CD4-positive, alpha-beta T cell treated with Interferon alpha-2 for 1 hour (primary cell): ENCODE data around the gene PSKH1.
A peak's percentile ranks its signal among the peaks of the same experiment; 100 is the strongest.
"Not testable (repeated sequence)": the region's sequence is repeated elsewhere in the genome, so short reads cannot be mapped to it uniquely, and the experiment has no call there.

Experiments
- DNase-seq, 2 donors: peaks; one replicate each; pipeline ENCODE4 v3.0.0-alpha.2; 2020 to 2022

The PSKH1 gene

DNA sequence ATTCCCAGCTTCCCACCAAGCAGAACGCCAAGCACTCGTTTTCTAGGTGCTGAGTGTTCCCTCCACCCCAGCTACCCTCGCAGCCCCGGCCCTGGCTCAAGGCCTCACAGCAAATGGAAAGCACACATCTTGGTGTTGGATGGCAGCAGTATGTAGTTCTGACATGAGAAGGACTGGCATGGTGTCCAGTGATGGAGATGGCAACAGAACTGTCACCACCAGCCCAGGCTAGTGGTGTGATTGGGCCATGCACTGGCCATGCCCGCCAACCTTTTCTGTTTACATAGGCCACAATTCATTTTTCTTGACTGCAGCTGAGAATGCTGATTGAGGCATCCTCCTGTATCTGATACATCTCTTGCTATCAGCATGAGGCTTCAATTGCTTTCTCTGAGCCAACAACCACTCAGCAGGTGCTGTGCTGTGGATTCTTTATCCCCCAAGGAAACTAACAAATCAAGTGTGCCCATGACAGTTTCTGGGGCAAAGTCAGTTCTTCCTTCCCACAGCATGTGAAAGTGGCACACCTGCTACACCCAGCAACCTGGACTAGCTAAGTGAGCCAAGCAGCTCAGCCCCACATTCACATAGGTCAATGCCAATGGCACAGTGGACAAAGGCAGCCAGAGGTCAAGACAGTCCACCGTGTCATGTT, 71.5 kb downstream of the PSKH1 start:
- DNase-seq, result no peak

DNA sequence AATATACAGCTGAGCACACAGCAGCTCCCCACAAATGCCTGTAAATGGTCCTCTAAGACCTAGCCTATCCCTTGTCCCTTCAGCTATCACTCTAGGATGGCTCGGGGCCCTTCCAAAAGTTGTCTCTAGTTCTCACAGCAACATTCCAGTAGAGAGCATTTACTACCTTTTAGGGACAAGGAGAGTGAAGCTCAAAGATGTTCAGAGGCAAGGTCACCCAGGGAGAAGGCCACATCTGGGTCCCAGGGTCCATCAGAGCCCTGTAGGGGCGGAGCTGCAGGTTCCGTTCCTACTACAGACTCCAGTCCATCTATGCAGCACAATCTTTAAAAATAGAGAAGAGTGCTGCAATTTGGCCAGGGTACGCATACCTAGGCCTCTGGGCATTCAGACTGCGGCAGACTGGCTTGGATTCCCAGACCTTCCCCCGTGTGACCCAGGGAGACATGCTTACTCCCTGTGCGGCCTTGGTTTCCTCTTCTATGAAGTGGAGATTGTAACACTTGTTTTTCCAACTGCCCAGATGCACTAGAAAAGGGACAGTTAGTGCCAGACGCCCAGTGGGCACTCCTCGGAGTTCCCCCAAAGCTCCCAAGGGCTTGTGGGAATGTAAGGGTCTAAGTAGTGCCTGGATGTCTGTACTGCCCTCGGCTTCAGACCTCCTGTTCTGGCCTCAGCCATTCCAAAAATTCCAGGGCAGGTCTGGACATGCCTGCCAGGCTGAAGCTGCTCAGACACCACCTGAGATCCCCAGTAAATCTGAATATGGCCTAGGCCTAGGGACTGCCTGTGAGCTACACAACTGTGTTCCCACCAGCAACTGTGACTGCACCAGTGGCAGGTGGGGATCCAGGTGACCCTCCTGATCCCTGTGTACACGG, 72.9 kb downstream of the PSKH1 start:
- no peak for DNase-seq

DNA sequence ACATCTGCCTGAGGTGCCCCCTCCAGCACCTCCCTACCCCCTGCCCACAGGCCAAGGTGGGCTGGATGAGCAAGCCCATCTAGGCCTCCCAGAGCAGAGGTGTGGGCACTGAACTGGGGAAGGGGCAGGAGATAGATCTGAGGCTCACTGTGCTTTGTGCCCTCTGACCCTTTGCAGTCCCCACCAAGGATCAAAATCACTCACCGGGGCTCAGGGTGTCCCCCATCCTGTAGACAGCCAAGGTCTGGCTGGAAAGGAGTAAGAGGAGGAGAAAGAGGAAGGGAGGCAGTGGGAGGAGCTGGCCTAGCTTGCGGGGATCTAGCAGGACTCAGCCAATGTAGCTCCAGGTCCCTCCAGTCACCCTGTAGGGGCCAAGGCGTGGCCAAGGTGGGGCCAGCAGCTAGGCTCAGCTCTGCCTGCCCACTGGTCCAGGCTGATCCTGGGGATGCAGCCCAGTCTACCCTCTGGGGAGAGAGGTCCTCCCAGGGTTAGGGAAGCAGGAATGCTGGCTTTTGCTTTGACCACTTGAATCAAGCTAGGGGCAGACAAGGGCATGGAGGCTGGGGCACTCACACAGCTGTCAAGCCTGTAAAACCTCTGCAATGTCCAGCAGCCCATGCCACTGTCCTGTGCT, 73.6 kb downstream of the PSKH1 start:
- DNase-seq, result no peak

DNA sequence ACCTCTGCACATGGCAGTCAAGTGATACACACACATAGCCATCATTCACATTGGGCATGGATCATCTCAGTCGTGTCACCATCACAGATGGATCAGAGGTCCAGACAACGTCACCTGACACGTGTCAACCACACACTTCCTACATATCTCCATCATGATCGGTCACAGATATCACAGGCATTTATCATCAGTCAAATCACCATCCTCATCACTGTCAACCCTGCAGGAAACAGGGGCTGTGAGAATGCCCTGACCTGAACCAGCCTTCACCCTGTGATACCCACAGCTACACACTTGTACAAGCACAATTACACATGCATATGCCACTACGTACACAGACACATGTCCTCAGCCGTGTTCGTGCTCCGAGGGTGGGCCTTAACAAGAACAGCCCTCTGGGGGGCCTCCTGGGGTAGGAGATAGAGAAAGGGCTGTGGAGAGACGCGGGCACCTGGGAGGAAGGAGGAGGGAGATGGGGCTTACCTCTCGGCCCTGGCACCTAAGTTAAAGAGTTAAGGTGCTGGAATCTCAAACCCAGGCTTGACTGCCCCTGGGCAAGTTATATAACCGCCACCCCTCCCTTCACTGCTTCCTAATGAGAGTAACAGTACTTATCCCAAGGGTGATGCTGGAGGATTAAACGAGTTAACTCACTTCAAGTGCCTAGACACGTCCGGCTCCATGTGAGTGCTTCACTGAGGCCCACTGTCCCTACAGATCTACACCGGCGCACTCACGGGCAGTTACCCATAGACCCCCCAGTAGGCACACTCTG, 74.3 kb downstream of the PSKH1 start:
- peak in 1 of 2 donors; percentile 40 for DNase-seq

DNA sequence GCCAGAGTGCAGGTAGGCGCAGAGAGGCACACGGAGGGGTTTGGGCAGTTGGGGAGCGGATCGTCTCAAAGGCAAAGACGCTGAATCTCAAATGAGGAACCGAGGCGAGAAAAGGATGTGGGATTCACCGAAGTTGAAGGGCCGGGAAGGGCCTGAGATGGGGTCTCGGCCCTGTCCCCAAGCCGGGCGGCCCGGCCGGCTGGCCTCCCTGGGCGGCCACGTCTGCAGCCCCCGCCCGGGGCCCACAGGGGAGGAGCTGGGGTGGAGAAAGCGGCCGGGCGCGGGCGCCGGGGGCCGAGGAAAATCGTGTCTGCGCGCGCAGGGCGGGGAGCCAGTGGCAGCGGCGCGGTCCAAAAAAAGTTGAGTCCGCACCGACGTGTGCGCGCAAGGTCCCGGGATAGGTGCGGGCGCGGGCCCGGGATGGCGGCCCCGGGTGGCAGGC, 74.9 kb downstream of the PSKH1 start:
- peak in 1 of 2 donors; percentile 38 for DNase-seq

DNA sequence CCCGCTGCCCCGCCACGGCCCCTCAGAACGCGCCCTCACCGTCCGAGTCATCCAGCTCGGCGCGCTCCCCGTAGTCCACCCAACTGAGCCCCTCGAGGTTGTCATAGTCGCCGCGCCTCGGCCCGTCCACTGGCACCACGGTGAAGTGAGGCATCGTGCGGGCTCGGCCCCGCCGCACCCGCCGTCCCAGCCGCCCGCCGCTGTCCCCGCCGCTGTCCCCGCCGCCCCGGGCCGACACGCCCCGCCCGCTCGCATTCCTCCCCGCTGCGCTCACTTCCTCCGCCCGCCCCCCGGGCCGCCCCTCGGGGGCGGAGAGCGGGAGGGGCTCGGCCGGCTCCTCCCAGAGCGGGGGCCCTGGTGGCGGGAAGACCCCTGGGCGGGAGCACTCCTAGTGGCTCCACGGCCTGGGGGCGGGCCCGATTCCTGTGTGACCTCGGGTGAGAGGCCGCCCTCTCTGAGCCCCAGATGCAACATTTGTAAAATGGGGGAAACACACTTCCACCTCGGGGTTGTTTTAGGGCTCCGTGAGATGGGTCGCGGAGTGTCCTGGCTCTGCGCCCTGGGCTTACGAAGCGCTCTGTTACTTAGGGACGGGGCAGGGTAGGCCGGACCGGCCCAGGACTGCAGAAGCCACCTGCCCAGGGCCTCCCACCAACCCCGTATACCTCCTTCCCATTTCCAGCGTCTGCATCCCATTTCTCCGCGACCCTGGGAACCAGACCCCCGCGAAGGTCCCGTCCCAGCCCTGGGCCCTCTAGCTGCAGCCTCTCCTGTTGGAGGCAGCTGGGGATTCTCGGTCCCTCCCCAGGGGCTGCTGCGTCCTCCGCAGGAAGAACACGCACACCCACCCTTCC, 75.6 kb downstream of the PSKH1 start, which contains the start of gene SLC12A4:
TSS of gene SLC12A4 (minus strand) at position 238 of the 854 bp plus-strand sequence. CDS start at position 154, 84 bp downstream.
- peak; percentile 85 to 93 for DNase-seq

DNA sequence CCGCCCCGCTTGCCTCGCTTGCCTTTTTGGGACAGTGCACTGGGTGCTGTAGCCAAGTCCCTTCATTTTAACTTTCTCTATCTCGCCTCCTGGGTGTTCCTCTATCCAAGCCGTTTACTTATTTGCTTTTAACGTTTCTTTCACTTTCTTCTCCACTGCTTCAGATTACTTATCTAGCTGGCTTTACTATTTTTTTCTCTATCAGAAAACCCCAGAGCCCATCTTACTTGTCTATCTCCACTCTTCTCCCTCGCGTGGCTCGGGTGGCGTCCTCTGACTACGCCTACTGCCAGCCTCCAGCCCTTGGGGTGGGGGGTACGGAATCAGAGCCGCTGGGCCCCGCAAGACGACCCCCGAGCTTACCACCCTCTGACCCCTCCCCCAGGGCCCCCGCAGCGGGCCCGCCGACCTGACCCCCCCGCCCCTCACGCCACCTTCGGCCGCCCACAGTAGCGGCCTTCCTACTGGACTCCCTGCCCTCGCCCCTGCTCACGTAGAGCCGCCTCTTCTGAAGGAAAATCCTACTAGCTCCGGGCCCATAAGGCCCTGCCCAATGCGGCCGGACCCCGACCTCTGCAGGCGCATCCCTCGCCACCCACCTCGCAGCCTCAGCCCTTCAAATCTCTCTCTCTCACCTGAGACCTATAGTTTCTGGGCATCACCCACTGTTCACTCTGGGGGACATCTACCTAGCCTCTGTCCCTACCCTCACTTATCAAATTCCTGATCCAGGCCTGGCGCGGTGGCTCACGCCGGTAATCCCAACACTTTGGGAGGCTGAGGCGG, 76.4 kb downstream of the PSKH1 start:
- DNase-seq, result peak in 1 of 2 donors; percentile 39

DNA sequence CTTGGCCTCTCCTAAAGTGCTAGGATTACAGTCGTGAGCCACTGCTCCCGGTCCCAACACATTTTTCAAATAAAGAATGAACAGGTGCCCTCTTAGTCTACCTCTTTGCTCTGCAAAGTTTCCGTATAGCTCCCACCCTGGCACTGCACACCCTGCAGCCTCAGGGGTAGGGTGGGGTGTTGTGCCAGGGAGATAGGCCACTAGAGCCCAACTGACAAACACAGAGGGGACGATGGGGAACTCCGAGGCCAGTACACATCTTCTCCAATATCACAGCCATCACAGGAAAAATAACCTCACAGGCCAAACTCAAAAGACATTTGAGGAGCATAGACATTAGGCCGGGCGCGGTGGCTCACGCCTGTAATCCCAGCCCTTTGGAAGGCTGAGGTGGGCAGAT, 78.1 kb downstream of the PSKH1 start:
- DNase-seq, result no peak

DNA sequence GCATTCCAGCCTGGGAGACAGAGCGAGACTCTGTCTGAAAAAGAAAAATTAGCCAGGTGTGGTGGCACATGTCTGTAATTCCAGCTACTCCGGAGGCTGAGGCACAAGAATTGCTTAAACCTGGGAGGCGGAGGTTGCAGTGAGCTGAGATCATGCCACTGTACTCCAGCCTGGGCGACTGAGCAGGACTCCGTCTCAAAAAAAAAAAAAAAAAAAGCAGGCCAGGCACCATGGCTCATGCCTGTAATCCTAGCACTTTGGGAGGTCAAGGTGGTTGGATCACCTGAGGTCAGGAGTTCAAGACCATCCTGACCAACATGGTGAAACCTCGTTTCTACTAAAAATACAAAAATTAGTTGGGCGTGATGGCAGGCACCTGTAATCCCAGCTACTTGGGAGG, 79.2 kb downstream of the PSKH1 start:
- not testable (repeated sequence) for DNase-seq

DNA sequence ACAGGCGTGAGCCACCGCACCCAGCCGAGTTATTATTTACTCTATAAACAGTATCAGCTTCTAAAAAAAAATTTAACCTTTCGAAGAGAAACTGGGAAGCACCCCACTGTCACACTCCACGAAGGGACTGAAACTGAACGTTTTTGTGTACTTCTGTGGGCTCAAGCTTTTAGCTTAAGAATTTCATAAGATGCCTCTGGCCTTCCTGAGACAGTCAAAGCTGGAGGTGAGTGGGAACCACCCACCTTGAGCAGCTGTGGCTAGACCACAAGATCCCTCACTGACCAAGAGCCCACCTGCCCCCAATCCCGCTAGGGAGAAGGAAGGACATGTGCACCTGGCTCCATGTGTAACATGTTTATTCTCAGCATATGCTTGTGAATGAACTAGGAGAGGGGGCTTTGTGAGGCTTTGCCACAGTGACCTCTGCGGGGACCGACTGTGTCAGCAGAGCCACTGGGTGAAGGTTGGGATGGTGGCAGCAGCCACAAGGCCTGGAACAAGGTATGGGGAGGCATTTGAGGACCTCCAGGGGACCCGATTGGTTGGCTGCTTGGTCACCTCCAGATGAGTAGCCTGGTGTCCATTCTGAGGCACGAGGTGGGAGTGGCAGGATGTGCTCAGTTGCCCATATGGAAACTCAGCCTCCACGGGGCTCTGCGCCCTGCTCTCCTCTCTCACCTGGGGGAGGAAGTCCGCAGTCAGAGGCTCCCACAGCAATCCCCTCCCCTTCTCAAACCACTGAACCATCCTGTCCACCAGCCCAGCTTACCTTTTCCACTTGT, 82.5 kb downstream of the PSKH1 start:
- DNase-seq, result no peak

DNA sequence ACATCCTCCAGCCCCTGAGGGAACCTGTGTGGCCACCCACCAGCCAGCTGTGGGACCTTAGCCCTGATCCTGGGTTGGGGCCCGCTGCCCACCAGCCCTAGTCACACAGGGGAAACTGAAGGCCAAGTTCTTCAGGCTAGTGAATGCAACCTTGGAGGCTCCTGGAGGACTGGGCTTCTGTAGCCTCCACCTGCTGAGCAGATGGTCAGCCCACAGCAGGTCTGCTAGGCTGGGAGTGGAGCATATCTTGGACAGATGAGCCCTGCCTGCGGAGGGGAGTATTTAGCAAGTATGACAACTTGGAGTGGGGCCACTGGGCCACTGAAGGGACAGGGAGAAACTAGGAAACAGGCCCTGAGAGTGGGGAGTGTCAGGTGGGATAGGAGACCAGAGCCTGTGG, 83.2 kb downstream of the PSKH1 start:
- no peak for DNase-seq

DNA sequence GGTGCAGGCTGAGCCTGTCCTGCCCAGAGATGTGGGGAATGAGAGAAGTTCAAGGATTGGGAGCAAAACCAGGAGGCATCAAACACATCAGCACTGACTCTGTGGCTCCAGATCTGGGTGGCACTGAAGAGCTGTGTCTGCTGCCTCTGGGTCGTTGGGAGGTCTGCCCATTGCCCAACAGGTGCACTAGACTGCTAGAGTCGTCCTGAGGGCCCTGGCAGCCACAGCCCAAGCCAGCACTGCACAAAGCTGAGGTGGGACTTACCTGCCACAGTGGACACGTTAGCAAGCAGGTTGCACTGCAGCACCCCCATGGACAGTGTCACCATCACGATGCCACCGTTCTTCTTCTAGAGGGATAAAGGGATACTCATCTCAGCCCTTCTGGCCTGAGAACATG, 84.0 kb downstream of the PSKH1 start:
- no peak for DNase-seq

DNA sequence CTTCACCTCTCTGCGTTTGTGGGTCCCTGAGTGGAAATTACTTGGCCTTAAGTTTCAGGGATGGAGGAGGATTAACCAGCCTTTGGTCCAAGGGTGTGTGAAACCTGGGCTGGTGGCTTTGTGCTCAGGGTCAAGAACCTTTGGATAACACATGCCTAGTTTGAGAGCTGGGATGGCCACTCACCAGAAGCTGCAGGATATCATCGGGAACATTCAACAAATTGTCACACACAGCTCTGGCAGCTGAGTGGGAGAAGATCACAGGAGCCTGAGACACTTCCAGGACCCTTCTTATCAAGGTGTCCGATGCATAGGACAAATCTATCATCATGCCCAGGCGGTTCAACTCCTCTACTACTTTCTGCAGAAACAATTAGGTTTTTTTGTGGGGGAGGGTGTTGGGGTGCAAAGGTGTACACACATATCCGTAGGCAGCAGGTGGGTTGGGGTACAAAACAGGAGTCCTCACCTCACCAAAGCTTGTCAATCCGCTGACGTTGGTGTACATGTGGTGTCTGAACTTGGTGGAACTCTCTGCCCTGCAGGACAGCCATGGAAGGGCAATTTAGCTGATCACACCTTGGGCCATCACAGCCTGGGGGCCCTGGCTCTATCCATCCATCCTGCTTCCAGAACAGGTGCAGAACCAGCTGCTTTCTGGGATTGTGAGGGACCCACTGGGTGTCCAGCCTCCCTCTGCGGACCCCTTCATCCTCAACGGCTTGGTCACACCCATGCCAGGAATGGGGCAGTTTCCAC, 84.6 kb downstream of the PSKH1 start:
- DNase-seq, result no peak
